GM21526 (cell line): ENCODE results near the gene ADAMTS6.
"Not testable (repeated sequence)": the region's sequence is repeated elsewhere in the genome, so short reads cannot be mapped to it uniquely, and the experiment has no call there.

Source experiments
- ATAC-seq: cut with Tn5 transposase; IDR thresholded peaks from one replicate; pipeline ENCODE4 v1.9.1; 2021; ENCODE audit warnings: moderate library complexity; ENCODE audit not compliant: unreplicated experiment, low FRiP score

ADAMTS6 gene

DNA sequence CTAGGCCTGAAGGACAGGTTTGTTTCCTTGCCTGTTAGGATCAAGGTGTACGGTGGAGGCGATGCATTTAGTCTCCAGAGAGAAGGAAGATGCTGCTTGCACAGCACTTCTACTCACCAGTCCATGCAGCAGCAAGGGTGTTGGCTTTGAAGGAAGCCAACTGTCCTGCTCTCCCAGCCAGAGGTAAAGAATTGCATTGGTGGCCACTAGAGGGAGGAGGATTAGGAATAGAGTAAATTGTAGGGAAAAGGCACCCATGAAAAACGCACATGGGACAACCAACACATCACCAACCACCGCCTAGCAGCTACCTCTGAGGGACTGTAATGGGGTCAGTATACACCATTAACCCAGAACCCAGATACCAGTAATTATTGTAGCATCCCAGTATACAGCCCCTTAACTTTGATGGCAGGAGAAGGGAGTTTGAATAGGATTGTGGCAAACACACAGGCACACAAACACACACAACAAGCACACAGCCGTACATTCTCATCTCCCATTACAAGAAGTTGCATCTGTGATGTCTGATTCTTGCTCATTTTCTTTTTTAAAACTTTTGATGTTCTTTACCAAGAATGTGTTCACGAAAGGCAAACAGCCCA, 267.7 kb downstream of the ADAMTS6 start:
- ATAC-seq, result no peak

DNA sequence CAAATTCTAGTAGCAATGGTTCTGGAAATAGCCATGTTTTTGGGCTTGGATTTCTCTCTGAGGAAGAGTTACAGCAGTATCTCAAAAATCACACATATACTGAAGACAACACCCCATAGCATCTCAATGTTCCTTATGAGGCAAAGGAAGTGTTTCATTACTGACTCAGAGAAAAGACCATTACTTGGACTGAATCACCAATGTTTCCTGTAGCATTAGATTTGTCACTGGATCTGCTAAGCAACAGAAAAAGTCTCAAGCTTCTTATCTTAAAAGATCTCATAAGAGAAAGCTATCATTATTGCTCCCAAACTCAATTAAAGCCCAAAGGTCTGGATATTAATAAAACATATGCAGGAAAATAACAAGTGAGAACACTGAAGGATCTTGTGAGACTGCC, 272.4 kb downstream of the ADAMTS6 start:
- no peak for ATAC-seq

DNA sequence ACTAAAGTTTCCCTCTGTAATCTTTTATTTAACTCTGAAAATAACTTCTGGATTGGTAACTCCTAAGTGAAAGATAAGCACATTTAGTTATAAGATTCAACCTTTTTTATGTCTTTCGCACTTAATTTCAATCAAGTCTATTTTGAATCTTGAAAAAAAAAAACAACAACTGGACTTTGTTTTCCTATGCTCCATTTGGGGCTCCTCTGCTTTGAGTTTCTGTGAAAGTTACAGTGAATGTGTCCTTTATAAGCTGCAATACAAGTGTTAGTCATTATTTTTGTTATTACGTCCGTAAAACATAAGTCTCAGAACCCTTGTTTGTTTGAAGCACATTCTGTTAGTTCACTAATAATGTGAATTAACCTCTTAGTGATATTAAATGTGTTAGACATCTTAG, 276.8 kb downstream of the ADAMTS6 start:
- no peak for ATAC-seq

DNA sequence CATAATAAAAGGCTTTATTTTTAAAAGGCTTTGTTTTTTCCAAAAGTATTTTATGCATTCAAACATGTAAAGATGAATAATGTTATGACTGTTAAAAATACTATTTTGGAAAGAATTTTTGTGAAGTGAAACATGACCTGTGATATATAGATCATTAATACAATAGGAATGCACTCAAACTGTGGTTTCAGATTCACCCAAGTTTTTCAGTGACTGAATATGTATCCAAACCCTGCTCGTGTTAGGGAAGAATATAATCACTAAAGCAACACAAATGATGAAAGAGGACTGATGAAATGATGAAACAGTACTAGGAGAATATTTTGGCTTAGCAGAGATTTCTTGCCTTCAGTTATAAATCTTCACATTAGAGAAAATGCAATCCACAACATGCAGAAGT, 278.0 kb downstream of the ADAMTS6 start:
- no peak for ATAC-seq

DNA sequence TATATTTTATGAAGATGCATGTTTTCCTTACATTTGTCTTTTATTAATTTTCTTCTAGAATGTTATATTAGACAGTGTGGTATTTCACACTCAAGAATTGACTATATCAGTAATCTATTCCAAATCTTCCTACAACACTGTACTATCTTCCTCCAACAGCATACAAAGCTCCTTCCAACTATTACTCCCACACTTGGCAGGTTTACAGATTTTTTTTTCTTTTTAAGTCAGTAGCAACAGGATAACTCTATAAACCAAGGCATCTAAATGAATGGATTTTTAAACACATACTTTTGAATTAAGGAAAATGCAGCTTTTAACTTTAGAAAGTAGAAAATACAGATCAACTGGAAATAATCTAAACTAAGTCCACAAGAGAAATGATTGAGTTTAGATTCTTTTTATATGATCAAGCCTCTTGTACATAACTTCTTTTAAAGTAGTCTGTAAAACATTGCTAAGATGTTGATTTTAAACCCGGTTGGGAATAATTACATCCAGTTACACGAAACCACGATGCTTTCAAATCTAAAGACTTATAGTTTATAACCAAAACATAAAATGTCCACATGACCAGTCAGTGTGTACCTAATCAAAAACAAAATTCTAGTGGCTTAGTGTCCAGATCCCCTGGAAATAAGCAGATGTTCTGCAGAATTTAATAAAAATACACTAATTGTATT, 281.6 kb downstream of the ADAMTS6 start:
- no peak for ATAC-seq

DNA sequence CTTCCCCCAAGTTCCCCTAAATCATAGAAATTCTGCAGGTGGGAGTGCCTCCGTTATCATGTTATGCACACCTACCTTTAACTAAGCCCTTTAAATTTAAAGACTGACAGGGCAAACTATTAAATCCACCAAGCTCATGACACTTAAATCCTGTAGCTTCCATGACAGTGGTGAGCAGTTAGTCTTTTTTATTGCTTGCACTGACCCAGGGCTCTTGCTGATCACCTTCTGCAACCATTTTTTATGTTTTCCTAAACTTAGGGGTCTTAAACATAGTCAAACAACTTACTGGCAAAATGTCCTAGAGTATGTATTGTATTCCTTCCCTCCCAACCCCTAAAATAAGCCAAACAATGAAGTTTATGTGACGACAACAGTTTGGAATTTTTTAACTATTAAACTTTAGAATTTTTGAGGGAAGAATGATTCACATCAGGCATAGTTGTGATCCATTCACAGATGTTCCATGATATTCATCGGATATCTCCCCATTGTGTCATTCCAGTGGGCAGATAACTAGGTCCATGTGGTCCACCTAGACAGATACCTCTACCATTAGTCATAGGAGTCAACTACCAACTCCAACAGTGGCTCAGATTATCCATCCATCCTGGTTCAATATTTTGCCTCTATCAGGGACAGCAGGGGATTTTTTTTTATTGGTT, 283.1 kb downstream of the ADAMTS6 start:
- ATAC-seq, result no peak

DNA sequence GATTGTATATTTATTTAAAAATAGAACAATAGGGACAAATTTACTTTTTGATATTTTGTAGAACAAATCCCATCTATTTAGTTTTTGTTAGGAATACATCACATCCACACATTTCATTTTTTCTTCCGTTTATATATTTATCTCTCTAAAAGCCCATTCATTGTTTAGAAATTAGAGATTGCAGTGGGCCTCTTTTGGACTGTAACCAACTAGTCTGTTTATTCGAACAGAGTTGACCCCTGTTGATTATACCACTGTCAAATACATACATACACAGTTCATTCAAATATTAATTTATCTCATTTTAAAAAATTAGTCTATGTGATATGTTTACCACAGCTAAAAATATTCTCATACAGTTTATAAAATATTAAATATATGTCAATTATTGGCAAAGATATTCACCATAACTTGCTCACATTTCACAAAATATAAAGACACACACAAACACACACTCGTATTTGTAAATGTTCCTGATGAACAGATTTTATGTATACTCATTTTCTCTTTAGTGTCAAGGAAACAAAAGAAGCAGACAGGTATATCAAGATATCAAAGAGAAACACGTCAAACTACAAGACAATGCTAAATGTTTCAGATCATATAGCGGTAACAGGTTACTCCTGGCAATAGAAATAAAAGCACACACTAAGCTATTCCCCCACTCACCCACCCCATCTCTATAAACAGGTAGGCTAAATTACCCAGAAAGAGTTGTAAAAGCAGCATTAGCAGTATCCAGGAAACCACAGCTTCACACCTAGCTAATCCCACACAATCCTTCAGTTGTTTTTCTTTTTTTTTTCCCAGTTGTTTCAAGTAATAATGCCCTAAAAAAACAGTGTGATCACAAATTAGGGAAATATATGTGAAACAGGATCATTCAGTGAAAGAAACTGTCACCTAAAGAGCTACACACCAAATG, 283.9 kb downstream of the ADAMTS6 start:
- no peak for ATAC-seq

DNA sequence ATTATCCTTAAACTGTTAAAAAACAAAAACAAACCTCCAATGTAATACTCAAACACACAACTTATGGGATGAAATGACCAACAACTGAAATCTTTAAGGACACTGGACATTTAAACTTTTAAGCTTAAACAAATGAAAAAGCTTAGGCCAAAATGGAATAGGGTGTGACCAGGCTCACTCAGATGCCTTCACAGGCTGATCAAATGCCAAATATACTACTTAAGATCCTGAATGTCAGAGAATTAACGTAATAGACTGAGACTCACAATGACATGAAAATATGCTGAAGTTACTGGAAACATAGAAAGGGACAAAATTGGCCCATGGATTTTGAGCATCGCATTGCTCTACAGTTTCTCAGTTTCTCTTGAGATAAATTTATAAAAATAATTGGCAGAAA, 286.8 kb downstream of the ADAMTS6 start:
- no peak for ATAC-seq

DNA sequence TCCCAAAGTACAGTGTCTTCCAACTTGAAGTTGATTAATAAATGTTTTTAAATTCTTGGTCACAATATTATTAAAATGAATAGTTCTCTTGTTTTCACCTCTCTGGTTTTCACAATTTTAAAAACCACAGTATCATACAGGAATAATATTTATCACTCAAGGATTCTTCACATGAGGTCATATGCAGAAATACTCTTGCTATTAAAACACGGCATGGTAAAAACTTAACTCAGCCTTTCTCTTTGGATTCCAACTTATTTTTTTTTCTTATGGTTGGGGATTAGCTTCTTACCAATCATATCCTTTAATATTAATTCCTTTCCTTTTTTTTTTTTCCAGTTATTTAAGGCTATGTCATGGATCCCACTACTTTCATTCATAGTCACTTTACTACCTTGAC, 289.4 kb downstream of the ADAMTS6 start:
- ATAC-seq, result no peak

DNA sequence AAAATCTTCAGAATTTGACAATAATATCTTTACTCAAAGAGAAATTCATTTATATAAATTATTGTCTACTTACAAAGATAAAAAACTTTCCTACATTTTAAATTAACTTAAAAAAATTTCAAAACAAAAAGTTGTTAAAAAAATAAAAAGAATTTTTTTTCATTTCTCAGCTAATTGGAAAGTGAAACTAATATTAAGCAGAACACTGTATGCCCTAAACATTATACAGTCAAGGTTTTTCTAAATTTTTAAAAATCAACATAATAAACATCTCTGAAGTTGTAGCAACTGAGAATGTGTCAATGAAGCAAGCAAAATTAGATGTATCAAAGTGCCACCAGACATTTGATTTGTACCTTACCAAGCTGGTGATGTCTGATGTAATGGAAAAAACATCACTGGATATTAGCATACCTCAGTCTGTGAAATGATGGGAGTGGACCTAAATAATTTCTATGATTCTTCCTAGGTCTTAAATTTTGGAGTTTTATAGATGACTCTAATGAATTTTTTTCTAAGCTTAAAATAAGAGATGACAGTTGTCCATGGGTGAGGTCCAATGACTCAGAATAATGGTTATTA, 290.1 kb downstream of the ADAMTS6 start:
- no peak for ATAC-seq

DNA sequence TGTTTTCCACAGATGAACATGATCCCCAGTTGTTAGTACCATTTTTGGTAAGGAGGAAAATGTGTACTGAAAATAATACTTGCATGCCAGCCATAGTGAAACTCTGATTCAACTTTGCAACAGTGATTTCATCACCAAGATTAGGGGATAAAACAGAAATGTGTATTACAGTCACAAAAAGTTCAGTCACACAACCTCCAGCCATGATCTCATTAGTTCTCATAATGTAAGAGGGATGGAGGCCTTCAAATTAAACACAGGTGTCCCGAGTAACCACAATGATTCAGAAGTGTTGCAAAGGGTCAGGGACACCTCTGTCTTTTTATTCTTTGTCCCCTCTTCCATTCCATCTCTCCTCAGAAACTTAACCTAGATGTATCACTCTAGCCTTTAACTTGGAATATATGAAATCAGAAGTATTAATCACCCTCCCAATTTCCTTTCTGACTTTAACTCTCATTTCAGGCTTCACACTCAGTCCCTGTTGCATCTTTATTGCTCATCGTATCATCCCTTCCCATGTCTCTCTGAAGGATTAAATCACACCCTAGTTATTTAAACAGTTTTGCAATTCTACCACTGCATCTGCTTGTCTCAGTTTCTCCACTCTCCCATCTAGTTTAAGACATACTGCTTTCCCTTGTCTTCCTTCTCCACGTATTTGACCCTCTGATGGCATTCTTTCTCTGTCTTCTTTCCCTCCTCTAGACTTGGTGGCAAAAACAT, 291.2 kb downstream of the ADAMTS6 start:
- ATAC-seq, result peak; percentile 58

DNA sequence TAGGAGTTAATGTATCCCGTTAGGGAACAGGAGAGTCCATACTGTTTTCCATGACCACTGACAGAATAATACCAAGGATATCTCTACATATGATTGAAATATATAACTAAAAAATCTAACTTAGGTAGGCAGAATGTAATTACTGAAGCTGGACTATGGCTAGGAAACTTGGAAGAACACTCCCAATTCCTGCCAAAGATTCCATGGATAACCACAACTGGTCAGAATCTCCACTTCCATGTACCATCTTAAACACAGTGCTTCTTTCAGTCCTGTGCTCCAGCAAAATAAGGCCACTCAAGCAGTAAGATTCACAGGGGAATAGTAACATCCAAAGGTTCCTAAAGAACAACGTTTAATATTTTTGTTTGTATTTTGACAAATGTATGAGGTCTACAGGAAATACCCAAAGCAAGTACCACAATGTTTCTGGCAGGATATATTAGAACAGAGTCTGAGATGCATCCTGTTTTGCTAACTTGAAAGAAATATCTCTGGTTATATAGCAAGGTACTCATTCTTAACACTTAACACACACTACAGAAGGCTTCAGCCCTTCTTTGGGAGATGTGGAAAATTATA, 295.0 kb downstream of the ADAMTS6 start:
- ATAC-seq, result no peak

DNA sequence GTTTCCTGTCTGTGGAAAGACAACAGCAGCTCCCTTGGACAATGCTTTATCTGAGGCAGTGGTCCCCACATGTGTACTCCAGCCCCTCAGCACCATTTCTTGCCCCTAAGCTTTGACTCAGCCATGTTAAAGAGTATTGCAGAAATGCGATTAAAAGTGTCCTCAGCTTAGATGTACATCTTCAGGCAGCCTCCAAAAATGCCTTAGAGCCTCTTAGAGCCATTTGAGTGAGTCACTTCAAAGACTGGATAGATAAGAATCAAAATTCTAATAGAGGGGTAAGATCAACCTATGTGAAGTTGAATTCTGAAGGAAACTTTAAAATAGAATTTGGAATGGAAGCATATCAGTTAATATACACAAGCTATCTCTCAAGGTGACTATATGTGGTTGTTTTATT, 296.3 kb downstream of the ADAMTS6 start:
- ATAC-seq, result no peak

DNA sequence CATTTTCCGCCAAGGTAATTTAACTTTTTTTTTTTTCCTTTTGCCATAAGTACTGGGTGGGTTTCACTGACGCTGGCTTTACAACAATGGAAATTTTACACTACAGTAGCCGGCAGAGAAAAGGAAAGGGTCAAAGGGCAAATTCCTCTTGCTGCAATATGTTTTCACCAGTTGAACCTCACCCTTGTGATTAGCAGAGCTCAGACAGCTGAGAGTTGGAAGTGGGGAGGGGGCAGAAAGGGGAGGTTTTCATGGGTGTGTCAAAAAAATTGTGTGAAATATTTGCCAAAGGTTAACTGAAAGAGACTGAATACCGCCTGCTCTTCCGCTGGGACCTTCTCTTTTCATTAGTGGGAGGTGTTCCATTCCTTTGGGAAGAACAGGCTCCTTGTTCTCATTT, 296.9 kb downstream of the ADAMTS6 start:
- no peak for ATAC-seq

DNA sequence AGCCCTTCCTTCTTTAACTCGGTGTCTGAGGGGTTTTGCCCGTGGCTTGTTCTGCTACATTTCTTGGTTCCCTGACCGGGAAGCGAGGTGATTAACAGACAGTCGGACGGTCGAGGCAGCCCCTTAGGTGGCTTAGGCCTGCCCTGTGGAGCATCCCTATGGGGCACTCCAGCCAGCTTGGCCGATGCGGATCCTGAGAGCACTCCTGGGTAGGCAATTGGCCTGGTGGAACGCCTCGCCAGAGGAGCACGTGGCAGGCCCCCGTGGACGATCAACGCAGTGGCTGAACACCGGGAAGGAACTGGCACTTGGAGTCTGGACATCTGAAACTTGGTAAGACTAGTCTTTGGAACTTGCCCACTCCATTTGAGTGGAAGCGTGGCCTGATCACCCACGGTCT, 307.5 kb downstream of the ADAMTS6 start:
- ATAC-seq, result not testable (repeated sequence)

DNA sequence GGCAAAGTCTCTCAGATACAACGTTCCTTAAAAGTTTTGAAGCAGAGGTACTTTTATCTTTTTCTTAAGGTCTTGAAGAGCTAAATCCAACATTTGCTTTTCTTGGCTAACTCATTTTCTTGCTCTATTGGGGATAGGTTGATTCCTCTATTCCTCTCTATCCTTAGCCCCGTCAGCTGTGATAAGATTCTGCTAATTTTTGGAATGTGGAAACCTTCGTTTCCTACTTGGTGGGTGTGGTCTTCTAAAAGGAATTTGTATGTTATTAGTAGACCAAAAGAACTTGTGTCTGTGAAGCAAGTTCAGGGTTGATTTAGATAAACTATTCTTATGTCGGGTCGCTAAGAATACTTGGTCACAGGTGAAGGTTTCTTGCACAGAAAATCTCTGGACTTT, 308.6 kb downstream of the ADAMTS6 start:
- no peak for ATAC-seq

DNA sequence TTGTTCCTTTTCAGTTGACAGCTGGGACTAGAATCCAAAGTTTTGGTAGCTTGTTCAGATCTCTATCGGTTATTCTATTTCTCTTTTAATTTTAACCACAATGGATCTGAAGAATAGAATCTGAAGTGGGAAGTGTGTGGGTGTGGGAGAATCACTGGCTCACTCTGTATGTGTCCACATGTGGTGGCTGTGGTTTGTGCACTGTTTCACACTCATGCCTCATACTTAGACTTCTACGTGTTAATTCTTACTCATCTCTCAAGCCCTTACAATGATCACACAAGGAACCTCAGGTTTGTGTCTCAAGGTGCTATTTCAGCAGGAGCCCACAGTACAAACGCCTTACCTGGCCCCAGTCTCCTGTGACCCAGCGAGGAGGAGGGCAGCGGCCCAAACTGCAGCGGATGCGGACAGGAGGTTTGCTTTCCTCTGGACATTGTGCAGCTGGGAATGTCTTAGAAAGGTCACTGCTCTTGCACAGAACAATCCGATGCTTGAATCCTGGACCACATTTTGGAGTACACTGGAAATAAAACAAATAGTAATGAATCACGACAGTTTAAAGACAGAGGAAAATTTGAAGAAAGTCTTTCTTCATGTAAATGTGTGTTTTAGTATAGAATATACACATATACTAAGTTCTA, 309.1 kb downstream of the ADAMTS6 start:
- peak; percentile 97 for ATAC-seq

DNA sequence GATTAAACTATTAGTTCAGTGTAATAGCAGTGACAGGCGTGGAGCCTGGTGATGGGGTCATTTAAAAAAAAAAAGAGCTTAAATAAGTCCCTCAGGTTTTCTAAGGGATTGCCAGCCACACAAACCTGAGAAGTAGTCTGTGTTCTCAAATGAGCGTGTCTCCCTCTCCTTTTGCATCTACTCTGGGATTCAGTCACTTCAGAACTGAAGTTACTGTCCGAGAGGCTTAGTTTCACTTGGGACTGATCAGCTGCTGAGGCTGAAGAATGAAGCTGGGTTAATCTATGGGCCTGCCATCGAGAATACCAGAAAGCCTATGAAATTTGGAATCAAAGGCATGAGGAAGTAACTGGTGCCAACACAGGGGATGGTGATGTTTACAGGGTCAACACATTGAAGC, 310.1 kb downstream of the ADAMTS6 start:
- no peak for ATAC-seq

DNA sequence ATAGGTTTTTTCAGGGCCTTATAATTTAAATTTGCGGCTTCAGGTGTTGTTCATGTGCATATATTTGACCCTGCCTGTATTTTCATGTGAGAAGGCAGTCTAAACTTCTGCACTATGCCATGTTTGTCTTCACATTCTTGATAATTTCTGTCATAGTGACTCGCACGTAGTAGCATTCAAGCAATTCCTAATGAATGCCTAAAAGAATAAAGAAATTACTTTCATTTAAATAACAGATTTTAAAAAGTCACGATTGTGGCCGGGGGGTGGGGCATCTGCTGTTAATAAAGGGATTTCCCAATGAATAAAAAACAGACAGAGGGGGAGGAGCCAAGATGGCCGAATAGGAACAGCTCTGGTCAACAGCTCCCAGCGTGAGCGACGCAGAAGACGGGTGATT, 318.0 kb downstream of the ADAMTS6 start:
- no peak for ATAC-seq
